Adrenal gland (tissue), 12 donors: ENCODE measurements around the gene LCN12. TPM values are rescaled to one million over a fixed set of nuclear protein-coding genes. Genes with fewer than 3 reads are reported as not detected.

ENCODE experiments used
- DNase-seq, 7 donors: peaks; one replicate each; pipeline ENCODE4 v3.0.0-alpha.2; 2019 to 2020
- H3K27ac ChIP-seq, 5 donors: fragments of 200-600 bp; sonication (generic) in 4 of 5; 1 replicate in 3 of 5; 2 replicates in 2 of 5; pipeline versions ENCODE4 v1.5.1 to v1.8.0; 2016 to 2020; ENCODE audit warnings: mild to moderate bottlenecking in 1 of 5
- H3K27me3 ChIP-seq: fragments of 200-600 bp; 2 replicates; pipeline ENCODE4 v1.8.0; 2021
- H3K36me3 ChIP-seq, 2 donors: fragments of 200-600 bp; replicated peaks in 1 of 2; 1 replicate in 1 of 2; 2 replicates in 1 of 2; pipeline versions ENCODE4 v1.5.1 to v1.8.0; 2018 to 2022
- H3K4me1 ChIP-seq, 2 donors: fragments of 200-600 bp; replicated peaks in 1 of 2; 1 replicate in 1 of 2; 2 replicates in 1 of 2; pipeline versions ENCODE4 v1.5.1 to v1.8.0; 2018 to 2021
- H3K4me3 ChIP-seq, 4 donors: fragments of 200-600 bp; sonication (generic) in 3 of 4; one replicate each; pipeline ENCODE4 v1.5.1; 2016 to 2018
- H3K9me3 ChIP-seq, 3 donors: fragments of 200-600 bp; sonication (generic) in 1 of 3; replicated peaks in 1 of 3; 1 replicate in 2 of 3; 2 replicates in 1 of 3; pipeline versions ENCODE4 v1.5.1 to v1.8.0; 2016 to 2021
- POLR2A ChIP-seq, 2 donors: fragments of 450-650 bp; IDR thresholded peaks; one replicate each; pipeline ENCODE4 v1.6.1; 2017; ENCODE audit warnings: antibody characterized with exemption in 2 of 2, mild to moderate bottlenecking in 2 of 2, moderate library complexity in 1 of 2
- WGBS, 4 donors: extraction: QIAGEN DNeasy Blood & Tissue Kit in 2 of 4; methylation state at CpG; one replicate each; pipeline versions ENCODE4 v1.1.5 to v1.1.7; 2013 to 2017; 5-methylcytosine and 5-hydroxymethylcytosine counted together
- intact Hi-C, 2 donors: fragments of 100-400 bp; cut with DNase I; formaldehyde crosslinking; loops; one replicate each; pipeline versions ENCODE4 v1.14.1 to v1.15.0; 2022 to 2023
- polyA plus RNA-seq, 3 donors: library from polyadenylated mRNA; stranded (reverse); fragments of 200-250 nt in 2 of 3; fragments of 350-450 nt in 1 of 3; fragmentation: Illumina TruSeq in 1 of 3; extraction: RNeasy Lipid Tissue Mini Kit (QIAGEN cat#74804) in 1 of 3; gene quantifications; one replicate each; pipeline ENCODE4 v1.2.3, GENCODE V29; 2013 to 2014
- total RNA-seq, 9 donors: library from RNA; depleted of rRNA in 4 of 9; stranded (reverse); fragments of >200 nt in 4 of 9; fragments of 120-200 nt in 1 of 9; fragmentation: NEBNext Ultra II Directional in 1 of 9; extraction: Animal tissue kit (Norgen Biotek cat#: 25700) in 1 of 9; gene quantifications; one replicate each; pipeline versions ENCODE4 v1.1.0 to v1.2.4, GENCODE V29; 2013 to 2023
- TF ChIP-seq, protein P1 (sequence below), 6 experiments: fragments of 450-650 bp in 4 of 6; fragments of 200-600 bp in 2 of 6; sonication (generic) in 1 of 6; IDR thresholded peaks; 1 replicate in 5 of 6; 2 replicates in 1 of 6; pipeline versions ENCODE4 v1.5.1 to v1.8.0; 2016 to 2021; ENCODE audit warnings: antibody characterized with exemption in 6 of 6, mild to moderate bottlenecking in 2 of 6, moderate library complexity in 1 of 6
- donor health status: healthy with polysubstance abuse.
- donor health status: Bipolar disorder and iron deficiency.
- donor health status: DM: yes; HTN: yes; CAD: no.
- donor health status: DM: no; HTN: no; CAD: no.
- donor health status: DM: no; HTN: no; CAD: no.
- donor health status: DM: yes; HTN: yes; CAD: no.

The LCN12 gene
- total and polyA plus RNA-seq, 12 donors = 0.75 to 31.8 (median 4.4) TPM; not detected in 1

DNA sequence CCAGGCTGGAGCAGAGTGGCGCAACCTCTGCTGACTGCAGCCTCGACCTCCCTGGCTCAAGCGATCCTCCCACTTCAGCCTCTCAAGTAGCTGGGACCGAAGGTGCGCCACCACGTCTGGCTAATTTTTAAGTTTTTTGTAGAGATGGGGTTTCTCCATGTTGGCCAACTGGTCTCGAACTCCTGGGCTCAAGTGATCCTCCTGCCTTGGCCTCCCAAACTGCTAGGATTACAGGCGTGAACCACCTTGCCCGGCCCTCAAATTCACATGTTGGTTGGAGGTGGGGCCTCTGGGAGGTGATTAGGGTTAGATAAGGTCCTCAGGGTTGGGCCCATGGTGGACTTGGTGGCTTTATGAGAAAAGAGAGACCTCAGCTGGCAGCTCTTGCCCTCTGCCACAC lies 10.1 kb downstream of the LCN12 start:
- Histone ChIP-seq H3K4me1 (peaks cover 0 to 8% of the 10 kb centered on the region in 2 donors), H3K9me3 (no peaks in the 10 kb centered on the region), H3K27me3 (no peaks in the 10 kb centered on the region), H3K4me3 (no peak overlapping the region), H3K27ac (no peak overlapping the region), H3K36me3 (no peaks in the 10 kb centered on the region)
- DNase-seq = no peak
- no peak for TF ChIP-seq POLR2A (IDR thresholded peaks at IDR 0.05)
- TF ChIP-seq, protein P1, sequence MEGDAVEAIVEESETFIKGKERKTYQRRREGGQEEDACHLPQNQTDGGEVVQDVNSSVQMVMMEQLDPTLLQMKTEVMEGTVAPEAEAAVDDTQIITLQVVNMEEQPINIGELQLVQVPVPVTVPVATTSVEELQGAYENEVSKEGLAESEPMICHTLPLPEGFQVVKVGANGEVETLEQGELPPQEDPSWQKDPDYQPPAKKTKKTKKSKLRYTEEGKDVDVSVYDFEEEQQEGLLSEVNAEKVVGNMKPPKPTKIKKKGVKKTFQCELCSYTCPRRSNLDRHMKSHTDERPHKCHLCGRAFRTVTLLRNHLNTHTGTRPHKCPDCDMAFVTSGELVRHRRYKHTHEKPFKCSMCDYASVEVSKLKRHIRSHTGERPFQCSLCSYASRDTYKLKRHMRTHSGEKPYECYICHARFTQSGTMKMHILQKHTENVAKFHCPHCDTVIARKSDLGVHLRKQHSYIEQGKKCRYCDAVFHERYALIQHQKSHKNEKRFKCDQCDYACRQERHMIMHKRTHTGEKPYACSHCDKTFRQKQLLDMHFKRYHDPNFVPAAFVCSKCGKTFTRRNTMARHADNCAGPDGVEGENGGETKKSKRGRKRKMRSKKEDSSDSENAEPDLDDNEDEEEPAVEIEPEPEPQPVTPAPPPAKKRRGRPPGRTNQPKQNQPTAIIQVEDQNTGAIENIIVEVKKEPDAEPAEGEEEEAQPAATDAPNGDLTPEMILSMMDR (IDR thresholded peaks at IDR 0.05) = no peak
- intact Hi-C loops = no loop called here
- 91 to 98% (median 95%) methylated on average over 9 of the region's 9 CpGs for WGBS, 4 donors

DNA sequence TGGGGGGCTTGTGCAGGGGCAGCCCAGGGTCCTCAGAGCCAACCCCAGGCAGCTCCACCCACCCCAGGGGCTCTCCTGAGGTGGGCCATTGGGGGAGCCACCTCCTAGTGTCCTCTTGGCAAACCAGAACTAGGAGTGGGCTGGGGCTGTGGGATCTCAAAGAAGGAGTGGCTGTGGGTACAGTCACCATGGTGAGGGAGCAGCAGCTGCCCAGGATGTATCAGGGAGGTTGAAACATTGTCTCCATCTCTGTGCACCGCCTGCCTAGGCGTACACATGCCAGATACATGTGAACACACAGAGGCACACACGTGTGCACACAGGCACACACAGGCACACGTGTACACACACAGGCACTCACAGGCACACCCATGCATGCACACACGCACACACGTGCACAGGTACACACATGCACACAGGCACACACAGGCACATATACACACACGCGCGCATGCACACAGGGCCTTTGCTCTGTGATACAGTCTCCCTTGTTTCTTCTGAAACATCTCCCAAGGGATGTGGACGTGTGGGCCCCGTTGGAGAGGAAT lies 10.7 kb downstream of the LCN12 start:
- DNase-seq = no peak
- Histone ChIP-seq H3K4me1 (peaks cover 0 to 8% of the 10 kb centered on the region in 2 donors), H3K27me3 (no peaks in the 10 kb centered on the region), H3K9me3 (no peaks in the 10 kb centered on the region), H3K27ac (no peak overlapping the region), H3K36me3 (no peaks in the 10 kb centered on the region), H3K4me3 (no peak overlapping the region)
- TF ChIP-seq, protein P1 (IDR thresholded peaks at IDR 0.05) = no peak
- TF ChIP-seq POLR2A (IDR thresholded peaks at IDR 0.05) = no peak
- WGBS, 4 donors = 79 to 92% (median 86%) methylated on average over 8 to 11 of the region's 11 CpGs
- intact Hi-C loops = no loop called here

DNA sequence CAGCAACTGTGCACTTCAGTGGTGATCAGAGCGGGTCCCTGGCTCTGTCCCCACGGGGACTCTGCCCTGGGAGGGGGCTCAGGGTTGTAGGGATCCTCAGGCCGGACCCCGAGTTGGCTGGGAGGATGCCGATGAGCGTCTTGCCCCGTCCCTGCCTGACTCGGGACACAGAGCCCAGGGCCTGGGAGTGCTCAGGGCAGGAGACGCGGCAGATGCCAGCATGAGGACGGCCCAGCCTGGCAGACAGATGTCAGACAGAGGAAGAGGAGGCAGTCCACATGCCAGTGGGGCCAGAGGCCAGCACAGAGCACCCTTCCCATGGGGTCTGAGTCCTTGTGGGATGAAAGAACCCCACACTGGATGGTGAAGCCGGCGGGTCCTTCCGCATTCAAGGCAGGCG lies 11.3 kb downstream of the LCN12 start:
- 89 to 97% (median 94%) methylated on average over 6 to 15 of the region's 15 CpGs for WGBS, 4 donors
- Histone ChIP-seq H3K36me3 (no peaks in the 10 kb centered on the region), H3K9me3 (no peaks in the 10 kb centered on the region), H3K27ac (peak overlapping the region in 1 of 5 donors; percentile 29), H3K4me3 (no peak overlapping the region), H3K4me1 (peaks cover 0 to 8% of the 10 kb centered on the region in 2 donors), H3K27me3 (no peaks in the 10 kb centered on the region)
- TF ChIP-seq POLR2A (IDR thresholded peaks at IDR 0.05) = no peak
- DNase-seq = no peak
- intact Hi-C loops = no loop called here

DNA sequence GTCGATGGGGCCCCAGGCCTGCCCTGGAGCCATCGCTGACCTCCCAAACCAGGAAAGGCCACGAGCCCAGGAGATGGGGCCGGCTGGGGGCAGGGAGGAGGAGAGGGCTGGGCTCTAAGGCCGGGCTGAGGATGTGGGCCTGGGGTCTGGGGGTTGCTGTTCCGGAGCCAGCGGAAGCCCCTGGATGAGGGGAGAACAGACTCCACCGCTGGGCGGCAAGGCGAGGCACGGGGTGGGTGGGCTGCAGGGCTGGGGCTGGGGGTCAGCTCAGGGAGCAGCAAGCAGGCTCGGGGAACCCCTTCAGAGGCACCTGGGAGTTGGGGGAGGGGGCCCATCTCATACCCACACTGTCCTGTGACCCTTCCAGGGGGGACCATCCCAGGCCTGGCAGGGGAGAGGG lies 11.7 kb downstream of the LCN12 start:
- Histone ChIP-seq H3K4me1 (peaks cover 0 to 8% of the 10 kb centered on the region in 2 donors), H3K9me3 (no peaks in the 10 kb centered on the region), H3K27ac (peak overlapping the region in 1 of 5 donors; percentile 29), H3K4me3 (no peak overlapping the region), H3K36me3 (no peaks in the 10 kb centered on the region), H3K27me3 (no peaks in the 10 kb centered on the region)
- intact Hi-C loops = no loop called here
- 83 to 100% (median 91%) methylated on average over 1 to 12 of the region's 12 CpGs for WGBS, 4 donors
- DNase-seq = no peak
- TF ChIP-seq, protein P1 (IDR thresholded peaks at IDR 0.05) = no peak
- no peak for TF ChIP-seq POLR2A (IDR thresholded peaks at IDR 0.05)

DNA sequence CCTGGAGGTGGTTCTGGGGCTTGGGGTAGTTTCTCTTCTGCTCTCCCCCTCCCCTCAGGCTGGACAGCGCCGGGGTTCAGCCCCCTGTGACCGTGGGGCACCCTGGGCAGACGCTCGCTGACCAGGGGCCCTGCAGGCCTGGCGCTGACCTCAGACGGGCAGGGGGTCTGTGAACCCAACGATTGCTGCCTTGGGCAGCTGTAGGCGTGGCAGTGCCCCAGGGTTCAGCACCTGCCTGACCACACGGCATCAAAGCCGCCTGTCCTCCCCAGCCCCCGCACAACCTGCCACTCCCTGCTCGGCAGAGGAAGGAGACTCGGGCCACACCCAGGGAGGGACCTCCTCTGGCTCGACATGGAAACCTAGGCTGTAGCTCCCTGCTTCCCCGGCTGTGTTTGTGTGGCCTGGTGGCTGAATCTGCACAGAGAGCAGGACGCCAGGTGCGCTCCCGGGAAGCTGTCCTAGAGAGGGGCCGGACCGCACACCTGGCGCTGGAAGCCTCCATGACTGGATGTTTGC lies 12.2 kb downstream of the LCN12 start:
- Histone ChIP-seq H3K27ac (peak overlapping the region in 1 of 5 donors; percentile 29), H3K4me1 (peaks cover 0 to 8% of the 10 kb centered on the region in 2 donors), H3K36me3 (no peaks in the 10 kb centered on the region), H3K9me3 (no peaks in the 10 kb centered on the region), H3K27me3 (no peaks in the 10 kb centered on the region), H3K4me3 (no peak overlapping the region)
- intact Hi-C loops = no loop called here
- TF ChIP-seq, protein P1 (IDR thresholded peaks at IDR 0.05) = no peak
- TF ChIP-seq POLR2A (IDR thresholded peaks at IDR 0.05) = no peak
- 70 to 90% (median 79%) methylated on average over 4 to 22 of the region's 22 CpGs for WGBS, 4 donors
- DNase-seq = no peak
